ENCODE results near the gene TF. TPM values are rescaled to one million over a fixed set of nuclear protein-coding genes. Genes with fewer than 3 reads are reported as not detected.

Gene TF
- total RNA-seq, 1 donor from 2014 or later, result 15.7 TPM

DNA sequence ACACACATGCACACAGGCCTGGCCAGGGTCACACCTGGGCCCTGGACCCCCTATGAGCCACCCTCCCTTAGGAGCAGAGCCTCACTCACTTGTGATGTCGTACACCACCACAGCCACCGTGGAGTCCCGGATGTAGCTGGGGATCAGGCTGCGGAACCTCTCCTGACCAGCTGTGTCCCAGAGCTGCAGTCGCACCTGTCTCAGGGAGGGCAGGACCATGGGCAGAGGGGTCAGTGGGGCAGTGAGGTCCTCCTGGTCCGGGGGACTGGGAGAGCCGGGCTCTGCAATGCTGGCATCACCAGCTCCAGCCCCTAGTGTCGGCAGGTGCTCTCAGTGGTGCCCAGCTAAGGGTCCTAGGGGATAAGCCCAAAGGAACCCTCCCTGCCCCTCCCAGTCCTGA, 95.0 kb downstream of the TF start:
- no peak for DNase-seq (ENCODE audit: missing footprints)
- no peak for ATAC-seq
- intact Hi-C loops (cut with DNase I), result no loop called here

DNA sequence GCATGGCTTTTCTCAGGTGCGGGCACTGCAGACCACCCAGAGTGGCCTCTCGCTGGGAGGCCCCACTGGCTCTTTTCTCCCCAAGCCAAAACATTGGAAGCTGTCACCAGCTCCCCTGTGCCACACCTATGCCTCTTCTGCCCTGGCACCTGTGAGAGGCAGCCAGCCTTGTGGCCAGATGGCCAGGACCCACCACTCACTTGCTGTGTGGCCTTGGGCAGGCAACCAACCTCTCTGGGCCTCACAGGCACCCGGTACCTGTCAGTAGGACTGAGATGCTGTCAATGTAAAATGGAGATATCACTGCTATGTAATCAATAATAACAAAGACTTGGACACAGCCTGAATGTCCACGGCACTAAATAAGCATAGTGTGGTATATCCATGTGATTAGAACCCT, 96.0 kb downstream of the TF start:
- intact Hi-C loops (cut with DNase I), result no loop called here
- no peak for DNase-seq (ENCODE audit: missing footprints)
- ATAC-seq, result no peak

DNA sequence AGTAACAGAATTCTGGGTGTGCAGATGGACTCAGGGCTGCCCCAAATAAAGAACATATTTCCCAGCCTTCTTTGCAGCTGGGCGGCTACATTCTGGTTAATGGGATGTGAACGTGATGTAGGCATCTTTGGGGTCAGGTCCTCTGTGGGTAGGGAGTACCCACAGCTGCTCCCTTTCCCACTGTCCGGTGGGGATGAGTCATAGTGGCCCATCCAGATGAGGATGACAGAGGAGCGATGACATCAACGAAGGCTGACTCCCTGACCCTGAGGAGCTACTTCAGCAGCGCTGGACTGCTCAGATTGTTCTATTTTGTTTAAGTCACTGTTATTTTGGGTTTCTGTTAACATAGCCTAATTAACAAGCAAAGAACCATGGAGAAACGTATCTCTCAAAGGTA, 97.4 kb downstream of the TF start:
- intact Hi-C loops (cut with DNase I), result no loop called here
- ATAC-seq (peak; percentile 59), DNase-seq (ENCODE audit: missing footprints) (no peak)

DNA sequence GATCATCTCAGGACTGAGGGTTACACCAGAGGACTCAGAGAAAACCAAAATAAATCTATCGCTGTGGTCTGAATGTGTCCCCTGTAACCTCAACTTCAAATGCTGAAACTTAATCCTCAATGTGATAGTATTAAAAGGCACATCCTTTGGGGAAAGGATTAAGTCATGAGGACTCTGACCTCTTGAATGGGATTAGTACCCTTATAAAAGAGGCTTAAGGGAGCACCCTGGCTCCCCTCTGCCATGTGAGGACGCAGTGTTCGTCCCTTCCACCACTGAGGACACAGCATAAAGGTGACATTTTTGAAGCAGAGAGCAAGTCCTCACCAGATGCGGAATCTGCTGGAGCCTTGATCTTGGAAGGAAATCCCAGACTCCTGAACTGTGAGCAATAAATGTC, 98.9 kb downstream of the TF start:
- intact Hi-C loops (cut with DNase I), result no loop called here
- DNase-seq (ENCODE audit: missing footprints) (no peak), ATAC-seq (no peak)

Other genes with a start within 250 kb of the TF start
- 146 TPM for gene CDV3, start 172.7 kb upstream of the TF start, total RNA-seq
- gene TOPBP1, start 84.5 kb upstream of the TF start, total RNA-seq, result 10.5 TPM
- gene SRPRB, start 59.4 kb downstream of the TF start, total RNA-seq, result 27.2 TPM
- gene RAB6B, start 149.5 kb downstream of the TF start, total RNA-seq, result 58.8 TPM

Data from Right ventricle myocardium inferior (tissue), 1 donor.